ENCODE results near the gene ZNF496. TPM values are rescaled to one million over a fixed set of nuclear protein-coding genes. Genes with fewer than 3 reads are reported as not detected.
"Not testable (repeated sequence)": the region's sequence is repeated elsewhere in the genome, so short reads cannot be mapped to it uniquely, and the experiment has no call there.

The ZNF496 gene
- total RNA-seq, 1 experiment from 2014 or later, result 30.9 TPM

DNA sequence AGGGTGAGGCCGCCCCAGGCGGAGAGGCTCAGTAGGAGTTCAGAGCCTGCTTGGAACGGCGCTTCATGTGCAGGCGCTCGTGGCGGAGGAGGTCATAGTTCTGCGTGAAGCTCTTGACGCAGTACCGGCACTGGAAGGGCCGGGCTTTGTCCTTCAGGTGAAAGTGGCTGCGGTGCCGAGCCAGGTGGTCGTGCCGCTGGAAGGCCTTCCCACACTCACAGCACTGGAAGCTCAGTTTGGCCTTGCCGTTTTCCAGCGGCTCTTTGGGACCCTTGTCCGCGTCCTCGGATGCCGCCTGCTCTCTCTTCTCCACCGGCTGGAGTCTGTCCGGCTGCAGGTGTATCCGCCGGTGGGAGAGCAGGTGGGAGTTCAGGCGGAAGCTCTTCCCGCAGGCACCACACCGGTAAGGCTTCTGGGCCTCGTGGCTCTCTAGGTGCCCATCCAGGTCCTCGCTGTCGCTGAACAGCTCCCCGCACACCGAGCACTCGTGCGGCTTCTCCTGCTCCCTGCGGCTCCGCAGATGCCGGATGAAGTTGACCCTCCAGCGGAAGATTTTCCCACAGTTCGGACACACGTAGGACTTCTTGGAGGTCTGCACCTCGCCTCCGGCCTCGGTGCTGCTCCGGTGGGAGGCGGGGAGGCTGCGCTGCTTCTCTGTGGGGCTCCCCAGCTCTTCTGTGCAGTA lies 31.0 kb downstream of the ZNF496 start:
- DNase-seq (ENCODE audit: low read depth), result no peak
- in situ Hi-C loops (cut with HindIII; ENCODE audit: low pct_unique_long_range_greater_than_20kb, low sequenced_read_pairs), result no loop called here

DNA sequence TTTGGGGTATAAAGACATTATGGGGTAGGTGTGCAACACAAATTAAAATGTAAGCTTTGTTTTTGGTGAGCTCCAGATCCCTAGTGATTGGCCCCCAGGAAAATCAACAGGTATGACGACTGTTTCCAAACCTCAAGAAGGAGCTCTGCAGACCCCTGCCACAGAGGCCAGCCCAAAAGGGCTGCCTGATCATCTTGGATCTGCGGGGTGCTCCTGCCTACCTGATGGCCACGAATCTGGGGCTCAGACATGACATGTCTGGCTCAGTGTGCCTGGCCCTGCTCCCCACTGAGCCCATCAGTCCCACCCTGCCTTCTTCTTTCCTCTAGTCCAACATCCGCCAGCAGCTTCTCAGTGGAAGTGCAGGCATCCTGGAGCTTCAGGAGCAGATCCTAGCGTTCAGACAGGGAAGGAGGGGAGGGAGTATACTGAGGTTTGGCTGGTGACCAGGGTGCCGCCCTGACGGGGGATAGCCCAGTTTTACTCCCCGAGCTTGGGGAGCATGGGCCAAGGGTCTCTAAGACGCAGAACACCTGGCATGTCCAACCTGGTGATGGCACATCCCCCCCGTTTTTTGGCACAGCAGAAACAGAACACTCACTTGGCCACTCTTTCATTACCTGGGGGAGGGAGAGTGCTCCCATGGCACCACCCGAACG lies 31.8 kb downstream of the ZNF496 start:
- in situ Hi-C loops (cut with HindIII; ENCODE audit: low pct_unique_long_range_greater_than_20kb, low sequenced_read_pairs), result no loop called here
- DNase-seq (ENCODE audit: low read depth), result no peak

DNA sequence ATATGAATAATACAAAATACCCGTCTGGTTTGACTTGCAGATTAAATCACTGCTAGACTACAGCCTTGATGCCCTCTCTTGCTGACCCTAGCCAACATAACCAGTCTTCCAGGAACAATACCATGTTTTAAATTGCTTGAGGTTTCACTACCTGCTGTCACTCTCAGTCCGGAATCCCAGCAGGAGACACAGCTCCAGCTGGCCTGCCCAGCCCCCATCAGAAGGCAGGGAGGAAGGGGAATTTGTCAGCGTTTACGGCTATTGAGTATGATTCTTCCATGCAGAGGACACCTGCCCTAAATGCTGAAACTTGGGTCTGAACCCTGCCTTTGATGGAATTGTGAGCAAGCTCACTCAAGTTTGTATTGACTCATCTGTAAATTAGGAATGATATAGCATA lies 33.0 kb downstream of the ZNF496 start:
- in situ Hi-C loops (cut with HindIII; ENCODE audit: low pct_unique_long_range_greater_than_20kb, low sequenced_read_pairs), result no loop called here
- no peak for DNase-seq (ENCODE audit: low read depth)

DNA sequence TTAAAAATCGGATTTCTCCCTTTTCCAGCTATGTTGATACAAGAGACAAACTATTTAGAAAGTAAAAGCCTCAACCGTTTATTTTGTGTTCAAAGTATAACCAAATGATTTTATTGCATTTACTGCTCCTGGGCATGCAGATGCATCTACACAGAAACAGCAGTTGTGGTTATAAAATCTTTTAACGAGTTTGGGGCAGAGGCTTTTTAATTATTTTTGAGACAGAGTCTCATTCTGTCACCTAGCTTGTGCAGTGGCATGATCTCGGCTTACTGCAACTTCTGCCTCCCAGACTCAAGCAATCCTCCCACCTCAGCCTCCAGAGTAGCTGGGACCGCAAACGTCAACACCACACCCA lies 33.6 kb downstream of the ZNF496 start:
- in situ Hi-C loops (cut with HindIII; ENCODE audit: low pct_unique_long_range_greater_than_20kb, low sequenced_read_pairs), result no loop called here
- no peak for DNase-seq (ENCODE audit: low read depth)

DNA sequence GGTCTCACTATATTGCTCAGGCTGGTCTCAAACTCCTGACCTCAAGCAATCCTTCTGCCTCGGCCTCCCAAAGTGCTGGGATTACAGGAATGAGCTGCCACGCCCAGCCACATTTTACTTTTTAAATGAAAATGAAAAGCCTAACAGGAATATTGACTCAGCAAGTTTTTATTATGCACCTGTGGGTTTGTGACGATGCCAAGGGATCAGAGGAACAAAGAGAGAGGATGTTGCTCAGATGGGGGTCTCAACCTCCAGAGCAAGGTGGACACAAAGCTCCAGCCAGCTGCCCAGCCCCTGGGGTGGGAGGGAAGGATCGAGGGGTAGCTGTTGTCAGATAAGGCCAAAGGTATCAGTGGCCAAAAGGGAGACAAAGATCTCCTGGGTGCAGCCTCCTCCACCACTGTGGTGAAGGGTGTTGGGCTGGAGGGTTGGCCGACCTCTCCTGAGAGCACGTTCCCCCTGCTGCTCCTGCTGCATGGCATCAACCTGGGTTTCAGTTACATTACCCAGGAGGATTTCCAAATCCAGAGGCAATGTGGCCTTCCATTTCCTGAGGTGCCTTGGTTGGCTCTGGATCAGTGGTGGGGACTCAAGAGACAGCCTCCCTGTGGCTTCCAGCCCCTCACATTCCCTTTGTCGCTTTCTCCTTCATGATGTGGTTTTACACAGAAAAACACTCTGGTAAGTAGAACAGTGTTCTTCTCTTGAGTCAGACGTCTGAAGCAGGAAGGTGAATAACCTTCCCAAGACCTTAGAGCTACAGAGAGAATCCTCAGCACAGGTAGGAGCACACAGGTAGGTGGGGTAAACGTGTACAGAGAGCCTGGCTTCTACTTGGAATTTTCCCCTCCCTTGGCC lies 34.2 kb downstream of the ZNF496 start:
- in situ Hi-C loops (cut with HindIII; ENCODE audit: low pct_unique_long_range_greater_than_20kb, low sequenced_read_pairs), result no loop called here
- DNase-seq (ENCODE audit: low read depth), result no peak

DNA sequence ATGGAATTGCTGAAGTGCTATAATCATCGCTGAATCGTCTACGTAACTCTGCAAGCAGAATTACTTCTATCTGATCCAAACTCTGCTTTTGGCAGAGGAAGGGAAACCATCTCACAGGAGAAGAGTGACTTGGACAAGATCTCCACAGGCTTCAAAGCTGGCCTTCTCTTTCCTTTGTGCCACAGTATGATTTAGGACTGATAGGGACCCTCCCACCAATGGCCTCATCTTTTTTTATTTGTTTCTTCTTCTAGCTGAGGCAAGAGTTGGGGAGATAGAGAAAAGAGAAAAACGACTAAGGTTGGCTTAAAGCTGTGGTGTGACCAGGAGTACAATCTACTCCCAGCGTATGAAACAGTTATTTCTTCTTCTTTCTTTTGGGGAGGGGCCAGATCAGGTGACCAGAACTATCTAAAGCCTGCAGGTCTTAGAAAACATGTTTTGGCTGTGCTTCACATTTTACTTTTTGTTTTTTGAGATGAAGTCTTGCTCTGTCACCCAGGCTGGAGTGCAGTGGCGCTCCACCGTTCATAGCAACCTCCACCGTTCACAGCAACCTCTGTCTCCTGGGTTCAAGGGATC lies 35.0 kb downstream of the ZNF496 start:
- DNase-seq (ENCODE audit: low read depth), result no peak
- in situ Hi-C loops (cut with HindIII; ENCODE audit: low pct_unique_long_range_greater_than_20kb, low sequenced_read_pairs), result no loop called here

DNA sequence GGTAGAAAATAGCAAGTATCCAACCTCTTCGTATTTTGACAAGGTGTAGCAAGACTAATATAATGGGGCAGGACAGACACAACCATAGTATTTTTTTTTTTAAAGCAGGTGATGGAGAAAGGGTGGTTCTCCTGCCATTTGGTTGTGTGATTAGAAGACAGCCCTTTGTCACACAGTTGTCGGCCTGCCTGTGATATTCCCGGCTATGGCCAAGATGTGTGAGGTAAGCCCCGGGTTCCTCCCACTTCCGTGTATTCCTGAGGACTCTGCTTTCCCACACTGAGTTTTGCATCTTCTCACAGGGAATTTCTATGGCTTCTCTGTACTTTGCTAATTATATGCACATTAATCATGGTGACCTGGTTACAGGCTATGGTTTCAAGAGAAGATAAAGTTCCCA lies 35.9 kb downstream of the ZNF496 start:
- DNase-seq (ENCODE audit: low read depth), result no peak
- in situ Hi-C loops (cut with HindIII; ENCODE audit: low pct_unique_long_range_greater_than_20kb, low sequenced_read_pairs), result no loop called here

DNA sequence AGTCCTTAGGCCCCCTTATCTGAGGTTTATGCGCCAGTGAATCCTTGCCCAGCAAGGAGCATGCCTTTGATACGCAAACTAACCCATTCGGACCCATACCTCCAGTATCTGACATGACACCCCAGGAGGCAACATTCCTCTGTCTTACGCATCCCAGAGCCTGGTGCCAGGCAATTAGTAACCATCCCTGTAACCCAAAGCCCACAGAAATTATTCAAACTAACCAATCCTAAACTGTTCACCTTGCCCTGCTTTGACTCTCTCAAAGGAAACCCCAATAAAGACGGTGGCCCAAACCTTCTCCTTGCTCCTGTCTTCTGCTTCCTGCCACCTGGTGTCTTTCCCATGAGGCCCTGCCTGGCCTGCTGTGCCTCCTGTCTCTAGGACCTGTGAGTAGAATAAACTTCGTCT lies 36.4 kb downstream of the ZNF496 start:
- in situ Hi-C loops (cut with HindIII; ENCODE audit: low pct_unique_long_range_greater_than_20kb, low sequenced_read_pairs), result no loop called here
- DNase-seq (ENCODE audit: low read depth), result no peak

DNA sequence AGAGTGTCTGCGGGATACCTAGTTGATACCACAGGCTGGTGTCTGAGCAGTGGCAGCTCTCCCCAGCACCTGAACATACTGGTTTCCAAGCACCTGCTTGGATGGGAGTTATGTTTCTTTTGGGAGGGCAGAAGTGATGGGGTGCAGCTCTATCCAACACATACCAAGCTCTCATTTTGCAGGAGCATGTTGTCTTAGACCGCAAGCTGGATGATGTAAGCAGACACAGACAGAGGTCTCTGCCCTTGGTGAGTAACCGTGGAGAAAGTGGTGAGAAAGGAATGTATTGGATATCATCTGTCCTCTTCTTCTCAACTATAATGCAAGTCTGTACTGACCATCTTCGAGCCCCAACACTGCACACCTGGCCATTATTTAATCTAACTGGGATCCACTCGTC lies 37.4 kb downstream of the ZNF496 start:
- no peak for DNase-seq (ENCODE audit: low read depth)
- in situ Hi-C loops (cut with HindIII; ENCODE audit: low pct_unique_long_range_greater_than_20kb, low sequenced_read_pairs), result no loop called here

DNA sequence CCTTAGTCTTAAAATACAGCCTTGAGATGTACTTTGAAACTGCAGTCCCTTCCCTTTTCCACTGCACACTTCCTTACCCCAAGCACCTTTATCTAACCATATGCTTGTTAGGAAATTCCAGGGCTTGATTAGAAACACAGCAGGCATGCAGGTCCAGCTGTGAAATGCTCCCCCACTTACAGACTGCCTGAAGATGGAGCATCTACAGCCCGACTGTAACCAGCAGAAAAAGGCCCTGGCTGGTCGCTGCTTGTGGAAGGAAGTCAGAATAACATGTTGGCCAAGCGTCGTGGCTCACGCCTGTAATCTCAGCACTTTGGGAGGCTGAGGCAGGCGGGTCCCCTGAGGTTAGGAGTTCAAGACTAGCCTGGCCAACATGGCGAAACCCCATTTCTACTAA lies 38.6 kb downstream of the ZNF496 start:
- DNase-seq (ENCODE audit: low read depth), result no peak
- in situ Hi-C loops (cut with HindIII; ENCODE audit: low pct_unique_long_range_greater_than_20kb, low sequenced_read_pairs), result no loop called here

DNA sequence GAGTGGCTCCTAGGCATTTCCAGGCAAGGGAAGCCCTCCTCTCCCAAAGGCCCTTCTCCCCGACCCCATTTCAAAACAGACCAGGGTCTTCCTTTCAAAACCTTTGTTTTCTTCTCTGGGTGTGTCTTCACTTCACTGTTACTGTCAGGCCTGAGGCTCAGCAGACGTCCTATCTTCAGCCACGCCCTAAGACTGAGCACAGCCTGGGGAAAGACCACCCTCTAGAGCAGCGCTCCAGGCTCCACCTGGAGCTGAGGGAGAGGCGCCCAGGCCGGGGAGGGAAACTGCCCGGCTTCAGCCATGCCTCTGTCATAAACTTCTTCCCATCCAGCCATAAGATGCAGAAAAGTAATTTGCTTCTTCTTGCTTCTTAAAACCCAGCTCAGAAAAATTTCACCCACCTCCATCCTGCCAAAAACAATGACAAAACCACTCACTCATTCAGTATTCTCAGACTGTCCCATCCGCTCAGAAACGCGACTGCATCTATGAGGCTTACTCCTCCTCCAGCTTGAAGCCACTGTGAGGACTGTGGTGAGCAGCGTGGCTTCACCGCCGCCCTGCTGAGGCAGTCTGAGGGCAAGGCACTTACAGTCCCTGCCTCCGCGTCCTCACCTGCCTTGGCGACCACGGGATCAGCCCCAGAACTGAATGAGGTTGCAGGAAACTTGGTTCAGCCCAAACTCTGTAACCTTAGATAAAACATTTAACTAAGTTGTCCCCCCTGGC lies 39.7 kb downstream of the ZNF496 start:
- DNase-seq (ENCODE audit: low read depth), result no peak
- in situ Hi-C loops (cut with HindIII; ENCODE audit: low pct_unique_long_range_greater_than_20kb, low sequenced_read_pairs), result no loop called here

DNA sequence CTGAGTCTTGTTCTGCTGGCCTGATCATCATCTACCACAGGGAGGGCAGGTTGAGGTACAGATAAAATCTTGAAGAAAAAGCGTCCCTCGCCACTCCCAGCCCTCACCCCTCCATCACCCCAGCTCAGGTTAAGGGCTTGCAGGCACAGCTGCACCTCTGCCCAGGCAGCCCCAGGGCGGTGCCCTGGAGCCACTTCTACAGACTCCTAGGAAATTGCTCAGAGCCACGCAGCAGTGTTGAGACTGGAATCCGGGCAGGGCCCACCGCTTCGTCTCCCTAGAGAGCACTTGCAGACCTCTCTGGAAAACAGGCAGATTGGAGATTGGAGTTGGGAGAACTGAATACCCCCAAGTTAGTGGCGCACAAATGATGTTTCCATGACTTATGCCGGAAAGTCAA lies 40.5 kb downstream of the ZNF496 start:
- in situ Hi-C loops (cut with HindIII; ENCODE audit: low pct_unique_long_range_greater_than_20kb, low sequenced_read_pairs), result no loop called here
- DNase-seq (ENCODE audit: low read depth), result no peak

DNA sequence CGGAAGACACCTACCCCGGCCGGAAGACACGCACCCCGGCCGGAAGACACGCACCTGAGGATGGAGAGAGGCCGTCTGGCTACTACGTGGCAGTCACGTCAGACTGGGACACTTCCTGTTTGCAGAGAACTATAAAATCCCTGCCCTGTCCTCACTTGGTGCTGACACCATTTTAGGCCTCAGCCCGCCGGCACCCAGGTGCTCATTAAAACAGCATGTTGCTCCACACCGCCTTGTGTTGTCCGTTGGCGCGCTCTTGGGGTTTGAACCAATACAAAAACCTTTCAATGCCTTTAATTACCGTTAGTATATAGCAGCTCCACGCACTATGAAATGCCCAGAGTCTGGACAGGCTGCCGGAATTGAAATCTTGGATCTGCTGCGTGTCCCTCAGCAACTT lies 41.1 kb downstream of the ZNF496 start:
- no peak for DNase-seq (ENCODE audit: low read depth)
- in situ Hi-C loops (cut with HindIII; ENCODE audit: low pct_unique_long_range_greater_than_20kb, low sequenced_read_pairs), result no loop called here

DNA sequence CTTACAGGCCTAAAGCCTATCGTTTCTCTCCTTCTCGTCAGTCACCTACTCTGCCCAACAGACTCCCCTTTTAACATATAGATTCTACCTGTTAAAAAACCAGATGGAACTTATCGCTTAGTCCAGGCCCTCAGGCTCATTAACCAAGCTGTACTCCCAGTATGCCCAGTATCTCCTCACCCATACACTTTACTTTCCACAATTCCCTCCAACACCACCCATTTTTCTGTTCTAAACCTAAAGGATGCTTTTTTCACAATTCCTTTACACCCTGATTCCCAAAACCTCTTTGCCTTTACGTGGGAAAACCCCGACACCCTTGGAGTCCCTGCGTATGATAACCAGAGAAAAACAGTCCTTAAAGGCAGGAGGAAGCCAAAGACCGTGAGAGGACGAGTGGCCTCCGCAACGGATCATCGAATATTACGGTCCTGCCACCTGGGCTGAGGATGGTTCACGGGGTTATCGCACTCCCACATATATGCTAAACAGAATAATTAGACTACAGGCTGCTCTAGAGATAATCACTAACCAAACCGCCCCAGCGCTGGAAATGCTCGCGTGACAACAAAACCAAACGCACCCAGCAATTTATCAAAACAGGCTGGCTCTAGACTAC lies 42.3 kb downstream of the ZNF496 start:
- DNase-seq (ENCODE audit: low read depth); in situ Hi-C loops (cut with HindIII; ENCODE audit: low pct_unique_long_range_greater_than_20kb, low sequenced_read_pairs): not testable (repeated sequence)

DNA sequence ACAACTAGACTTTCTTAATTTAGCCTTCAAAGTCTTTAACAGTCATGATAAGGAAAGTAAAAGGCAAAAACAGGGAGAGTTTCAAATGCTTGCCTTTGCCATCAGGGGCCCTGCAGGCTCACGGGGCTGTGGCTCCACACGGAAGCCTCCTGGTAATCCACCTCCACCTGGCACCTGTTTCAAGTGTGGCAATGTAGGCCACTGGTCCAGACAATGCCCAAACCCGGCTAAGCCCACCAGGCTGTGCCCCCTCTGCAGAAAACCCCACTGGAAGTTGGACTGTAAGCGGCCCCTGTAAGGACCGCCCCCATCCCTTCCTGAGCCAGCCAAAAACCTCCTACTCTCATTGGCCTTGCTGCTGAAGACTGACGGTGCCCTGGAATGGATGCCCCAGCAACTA lies 43.3 kb downstream of the ZNF496 start:
- DNase-seq (ENCODE audit: low read depth), result no peak
- in situ Hi-C loops (cut with HindIII; ENCODE audit: low pct_unique_long_range_greater_than_20kb, low sequenced_read_pairs), result no loop called here

DNA sequence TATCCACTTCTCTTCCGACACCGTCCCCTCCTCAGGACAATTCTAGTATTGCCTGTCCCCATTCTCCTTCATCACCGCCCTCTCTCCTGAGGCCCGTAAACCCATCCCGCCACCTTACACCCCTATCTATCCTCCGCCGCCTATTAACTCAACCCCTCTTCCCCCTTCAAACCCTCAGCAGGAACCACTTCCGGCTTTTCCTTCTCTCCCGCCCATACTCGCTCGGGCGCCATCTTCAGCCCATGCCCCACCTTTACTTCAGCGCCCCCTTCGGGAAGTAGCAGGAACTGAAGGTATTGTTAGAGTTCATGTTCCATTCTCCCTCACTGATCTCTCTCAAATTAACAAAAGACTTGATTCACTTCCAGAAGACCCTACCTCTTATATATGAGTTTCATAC lies 44.2 kb downstream of the ZNF496 start:
- DNase-seq (ENCODE audit: low read depth), result no peak
- in situ Hi-C loops (cut with HindIII; ENCODE audit: low pct_unique_long_range_greater_than_20kb, low sequenced_read_pairs), result no loop called here

DNA sequence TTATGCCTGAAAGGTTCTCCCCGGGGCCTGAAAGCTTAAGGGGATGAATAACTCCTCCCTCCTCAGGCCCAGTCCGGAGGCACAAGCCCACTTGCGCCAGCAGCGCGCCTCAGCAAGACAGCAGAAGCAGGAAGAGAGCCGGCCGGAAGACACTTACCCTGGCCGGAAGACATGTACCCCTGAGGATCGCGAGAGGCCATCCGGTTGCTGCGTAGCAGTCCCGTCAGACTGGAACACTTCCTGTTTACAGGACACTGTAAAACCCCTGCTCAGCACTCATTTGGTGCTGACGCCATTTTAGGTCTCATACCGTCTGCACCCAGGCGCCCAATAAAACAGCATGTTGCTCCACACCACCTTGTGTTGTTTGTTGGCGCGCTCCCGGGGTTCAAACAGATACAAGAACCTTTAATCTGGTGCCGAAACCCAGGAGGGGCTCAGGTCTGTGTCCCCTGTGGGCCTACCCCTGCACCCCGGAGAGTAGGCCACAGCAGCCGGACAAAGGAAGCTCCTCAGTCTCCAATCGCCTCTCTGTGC lies 45.5 kb downstream of the ZNF496 start:
- no peak for DNase-seq (ENCODE audit: low read depth)
- in situ Hi-C loops (cut with HindIII; ENCODE audit: low pct_unique_long_range_greater_than_20kb, low sequenced_read_pairs), result no loop called here

All from Caki2 (cell line).